ENCODE measurements around the gene CD3E.

CD3E gene

DNA sequence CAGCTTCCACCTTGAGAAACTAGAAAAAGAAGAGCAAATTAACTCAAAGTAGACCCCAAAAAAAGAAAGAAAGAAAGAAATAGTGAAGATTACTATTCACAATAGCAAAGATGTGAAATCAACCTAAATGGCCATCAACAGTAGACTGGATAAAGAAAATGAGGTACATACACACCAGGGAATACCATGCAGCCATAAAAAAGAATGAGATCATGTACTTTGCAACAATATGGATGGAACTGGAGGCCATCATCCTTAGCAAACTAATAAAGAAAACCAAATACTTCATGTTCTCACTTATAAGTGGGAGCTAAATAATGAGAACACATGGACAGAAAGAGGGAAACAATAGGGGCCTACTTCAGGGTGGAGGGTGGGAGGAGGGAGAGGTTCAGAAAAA, 24.2 kb downstream of the CD3E start:
- DNase-seq = no peak

DNA sequence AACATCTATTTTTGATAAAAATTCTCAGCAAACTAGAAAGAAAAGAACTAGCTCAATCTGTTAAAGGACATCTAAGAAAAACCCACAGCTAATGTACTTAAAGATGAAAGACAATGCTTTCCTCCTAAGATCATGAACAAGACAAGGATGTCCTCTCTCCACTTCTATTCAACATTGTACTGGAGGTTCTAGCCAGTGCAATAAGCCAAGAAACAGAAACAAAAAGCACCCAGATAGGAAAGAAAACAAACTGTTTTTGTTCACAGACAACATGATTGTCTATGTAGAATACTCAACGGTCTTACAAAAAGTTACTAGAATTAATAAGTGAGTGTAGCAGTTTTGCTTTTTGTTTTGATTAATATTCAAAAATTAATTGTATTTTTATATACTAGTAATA, 30.2 kb downstream of the CD3E start:
- DNase-seq = no peak

DNA sequence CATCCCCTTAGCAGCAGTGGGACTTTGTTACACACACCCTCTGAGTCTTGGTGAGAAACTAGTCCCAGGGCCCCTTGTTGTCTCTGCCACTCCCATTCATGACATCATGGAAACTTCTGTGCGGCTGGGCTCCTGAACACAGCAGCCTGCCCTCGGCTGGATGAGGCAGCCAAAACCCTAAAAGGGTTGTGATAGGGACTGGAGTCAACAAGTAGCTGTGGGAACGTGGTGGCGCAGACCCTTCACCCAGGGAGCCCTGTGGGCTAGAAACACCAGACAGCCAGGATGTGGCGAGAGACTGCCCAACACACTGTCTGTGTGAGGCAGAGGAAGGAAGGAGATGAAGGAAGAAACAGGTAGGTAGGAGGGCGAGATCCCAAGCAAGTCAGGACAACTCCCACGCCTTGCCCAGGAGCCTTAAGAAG, 34.1 kb downstream of the CD3E start:
- peak; percentile 68 for DNase-seq

DNA sequence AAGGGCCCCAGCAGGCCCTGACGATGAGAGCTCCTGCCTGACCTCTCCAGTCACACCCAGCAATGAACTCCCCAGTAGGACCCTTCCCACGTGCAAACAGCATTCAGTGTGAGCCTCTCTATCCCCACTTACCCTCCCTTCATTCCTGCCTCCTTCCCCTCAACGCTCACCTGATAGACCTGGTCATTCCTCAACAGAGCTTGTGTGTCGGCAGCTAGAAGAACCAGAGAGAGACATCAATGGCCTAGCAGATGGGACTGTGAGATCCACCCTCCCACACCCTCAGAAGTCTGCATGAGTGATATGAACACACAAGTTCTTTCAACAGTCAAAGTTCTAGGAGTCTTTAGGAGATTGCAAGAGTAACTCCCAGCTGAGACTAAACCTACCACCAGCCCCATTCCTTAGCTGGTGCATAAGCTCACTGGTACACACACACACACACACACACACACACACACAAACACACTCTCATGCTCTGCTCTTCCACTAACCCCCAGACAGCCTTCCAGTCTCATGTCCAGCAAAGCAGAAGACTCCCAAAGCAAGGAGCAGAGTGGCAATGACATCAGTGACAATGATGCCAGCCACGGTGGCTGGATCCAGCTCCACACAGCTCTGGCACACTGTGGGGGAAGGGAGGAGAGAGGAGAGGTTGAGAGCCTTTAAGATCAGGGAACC, 34.9 kb downstream of the CD3E start:
- no peak for DNase-seq

DNA sequence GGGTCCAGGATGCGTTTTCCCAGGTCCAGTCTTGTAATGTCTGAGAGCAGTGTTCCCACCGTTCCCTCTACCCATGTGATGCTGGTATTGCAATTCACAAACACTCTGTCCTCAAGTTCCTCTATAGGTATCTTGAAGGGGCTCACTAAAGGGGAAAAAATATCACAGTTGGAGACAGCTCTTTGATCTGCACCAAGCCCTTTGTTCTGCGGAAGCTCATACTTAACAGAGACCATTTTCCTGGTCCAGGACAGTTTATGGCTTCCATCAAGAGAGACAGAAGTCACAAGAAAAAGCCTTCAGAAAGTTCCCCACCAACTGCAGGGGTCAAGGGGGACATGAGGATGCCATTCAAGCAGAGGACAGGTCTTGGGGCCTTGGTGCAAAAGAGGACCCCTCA, 35.9 kb downstream of the CD3E start:
- no peak for DNase-seq

DNA sequence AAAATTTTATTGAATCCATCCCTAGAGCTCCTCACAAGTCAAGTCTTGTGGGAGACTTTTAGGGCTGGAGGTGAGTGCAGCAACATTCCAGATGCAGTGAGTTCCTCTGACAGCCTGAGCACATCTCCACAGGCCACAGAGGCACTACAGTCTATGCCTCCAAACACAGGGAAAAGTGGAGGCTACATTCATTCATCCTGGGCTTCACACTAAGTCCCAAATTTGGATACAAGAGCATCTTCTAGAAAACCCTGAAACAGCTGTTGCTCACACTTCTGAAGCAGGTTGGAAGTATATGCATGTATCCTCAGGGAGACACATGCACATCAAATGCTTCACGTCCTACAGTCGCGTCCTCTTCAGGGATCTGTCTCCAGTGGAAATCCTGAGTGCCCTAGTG, 36.7 kb downstream of the CD3E start:
- DNase-seq = no peak

DNA sequence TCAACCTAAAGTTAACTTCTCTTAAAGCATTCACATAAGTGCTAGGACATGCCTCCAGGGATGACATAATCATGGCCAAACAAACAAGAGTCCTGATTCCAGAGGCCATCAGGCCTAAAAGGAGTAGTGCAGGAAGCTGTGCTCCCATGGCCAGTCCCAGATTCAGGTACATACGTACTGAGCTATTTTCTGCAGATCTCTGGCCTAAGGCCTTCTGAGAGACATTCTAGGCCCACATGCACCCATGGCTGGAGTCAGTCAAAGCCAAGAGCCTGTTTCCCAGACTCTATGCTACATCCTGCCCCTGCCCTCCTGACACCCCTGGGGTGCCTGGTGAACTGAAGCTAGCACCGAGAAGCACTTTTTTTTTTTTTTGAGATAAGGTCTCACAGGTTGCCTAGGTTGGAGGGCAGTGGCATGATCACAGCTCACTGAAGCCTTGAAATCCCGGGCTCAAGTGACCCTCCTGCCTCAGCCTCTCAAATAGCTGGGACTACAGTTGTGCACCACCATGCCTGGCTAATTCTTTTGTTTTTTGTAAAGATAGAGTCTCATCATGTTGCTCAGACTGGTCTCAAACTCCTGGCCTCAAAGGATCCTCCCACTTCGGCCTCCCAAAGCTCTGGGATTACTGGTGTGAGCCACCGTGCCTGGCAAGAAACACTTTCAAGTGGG, 37.4 kb downstream of the CD3E start:
- DNase-seq = no peak

DNA sequence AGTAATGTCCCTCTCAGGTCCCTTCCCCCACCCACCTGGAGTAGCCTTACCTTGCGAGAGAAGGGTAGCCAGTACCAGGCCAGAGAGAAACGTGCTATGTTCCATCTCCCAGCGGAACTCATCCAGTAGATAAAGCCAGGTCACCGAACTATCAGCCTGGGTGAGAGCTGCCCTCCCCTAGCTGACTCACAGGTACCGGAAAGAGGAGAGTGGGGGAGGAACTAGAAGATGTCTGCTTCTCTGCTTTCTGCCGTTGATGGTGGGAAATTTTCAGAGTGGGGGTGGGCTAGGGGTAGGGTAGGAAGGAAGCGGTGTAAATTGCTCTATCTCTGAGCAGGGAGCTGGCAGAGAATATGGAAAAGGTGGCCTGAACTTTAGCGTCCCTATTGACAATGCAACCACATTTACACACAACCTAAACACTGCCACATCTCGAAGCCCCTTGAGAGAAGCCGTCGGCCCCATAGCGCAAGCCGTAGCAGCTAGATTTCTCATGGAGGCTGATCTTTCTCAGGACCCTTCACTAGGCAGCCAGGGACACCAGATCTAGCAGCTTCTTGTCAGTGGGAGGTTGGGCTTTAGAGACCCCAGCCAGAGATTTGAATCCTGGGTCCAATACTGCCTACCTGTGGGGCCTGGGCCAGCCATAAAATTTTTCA, 38.1 kb downstream of the CD3E start, which contains the start of gene CD3D:
Gene CD3D (minus strand): TSS at position 203 of the 659 bp plus-strand sequence. CDS start 98 bp downstream, at position 105.
- DNase-seq = peak; percentile 53

DNA sequence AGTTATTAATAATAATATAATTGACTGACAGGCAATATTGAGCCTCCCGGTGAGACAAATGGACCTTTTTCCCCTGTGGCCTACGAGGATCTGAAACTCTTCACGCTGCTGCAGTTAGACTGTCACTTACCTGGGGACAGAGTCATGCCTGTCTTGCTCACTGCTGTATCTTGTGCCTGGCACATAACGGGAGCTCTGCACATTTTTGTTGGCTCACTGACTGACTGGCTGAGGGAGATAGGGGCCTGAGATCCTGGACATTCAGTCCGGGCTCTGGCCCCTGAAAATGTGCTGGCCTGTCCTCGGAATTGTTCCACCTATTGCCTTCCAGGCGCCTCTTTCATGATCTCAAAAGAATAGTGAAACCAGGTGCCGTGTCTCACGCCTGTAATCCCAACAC, 38.7 kb downstream of the CD3E start:
- no peak for DNase-seq

DNA sequence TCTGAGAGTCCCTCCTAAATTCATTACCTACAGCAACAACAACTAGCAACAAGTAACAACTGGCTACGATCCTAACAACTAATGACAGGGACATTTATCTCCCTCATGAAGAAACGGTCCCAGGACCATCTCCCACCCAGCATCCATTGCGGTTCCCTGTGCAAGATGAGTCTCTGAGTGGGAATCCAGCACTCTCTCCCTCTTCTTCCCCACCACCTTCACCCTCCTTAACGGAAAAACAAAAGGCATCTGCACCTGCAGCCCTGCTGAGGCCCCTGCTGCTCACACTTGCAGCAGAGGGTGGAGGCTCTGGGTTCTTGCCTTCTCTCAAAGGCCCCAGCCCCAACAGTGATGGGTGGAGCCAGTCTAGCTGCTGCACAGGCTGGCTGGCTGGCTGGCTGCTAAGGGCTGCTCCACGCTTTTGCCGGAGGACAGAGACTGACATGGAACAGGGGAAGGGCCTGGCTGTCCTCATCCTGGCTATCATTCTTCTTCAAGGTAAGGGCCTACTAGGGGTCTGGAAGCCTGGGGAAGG, 39.5 kb downstream of the CD3E start, which contains the start of gene CD3G:
Gene CD3G (plus strand): TSS at position 364 of the 535 bp plus-strand sequence. CDS start 80 bp downstream, at position 444.
- DNase-seq = peak; percentile 64

DNA sequence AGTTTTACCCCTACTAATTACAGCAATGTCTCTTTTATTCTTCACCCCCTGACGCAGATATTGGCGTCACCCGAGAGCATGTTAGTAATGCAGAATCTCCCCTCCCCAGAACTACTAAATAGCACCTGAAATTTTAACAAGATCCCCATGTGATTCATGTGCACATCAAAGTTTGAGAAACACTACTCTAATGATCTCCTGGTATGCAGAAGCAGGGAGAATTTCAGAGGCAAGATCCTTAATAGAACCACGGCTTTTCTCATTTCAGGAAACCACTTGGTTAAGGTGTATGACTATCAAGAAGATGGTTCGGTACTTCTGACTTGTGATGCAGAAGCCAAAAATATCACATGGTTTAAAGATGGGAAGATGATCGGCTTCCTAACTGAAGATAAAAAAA, 44.9 kb downstream of the CD3E start:
- no peak for DNase-seq

DNA sequence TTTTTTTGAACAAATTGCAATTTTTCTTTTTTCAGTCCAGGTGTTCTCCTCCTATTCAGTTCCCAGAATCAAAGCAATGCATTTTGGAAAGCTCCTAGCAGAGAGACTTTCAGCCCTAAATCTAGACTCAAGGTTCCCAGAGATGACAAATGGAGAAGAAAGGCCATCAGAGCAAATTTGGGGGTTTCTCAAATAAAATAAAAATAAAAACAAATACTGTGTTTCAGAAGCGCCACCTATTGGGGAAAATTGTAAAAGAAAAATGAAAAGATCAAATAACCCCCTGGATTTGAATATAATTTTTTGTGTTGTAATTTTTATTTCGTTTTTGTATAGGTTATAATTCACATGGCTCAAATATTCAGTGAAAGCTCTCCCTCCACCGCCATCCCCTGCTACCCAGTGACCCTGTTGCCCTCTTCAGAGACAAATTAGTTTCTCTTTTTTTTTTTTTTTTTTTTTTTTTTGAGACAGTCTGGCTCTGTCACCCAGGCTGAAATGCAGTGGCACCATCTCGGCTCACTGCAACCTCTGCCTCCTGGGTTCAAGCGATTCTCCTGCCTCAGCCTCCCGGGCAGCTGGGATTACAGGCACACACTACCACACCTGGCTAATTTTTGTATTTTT, 48.7 kb downstream of the CD3E start:
- no peak for DNase-seq

DNA sequence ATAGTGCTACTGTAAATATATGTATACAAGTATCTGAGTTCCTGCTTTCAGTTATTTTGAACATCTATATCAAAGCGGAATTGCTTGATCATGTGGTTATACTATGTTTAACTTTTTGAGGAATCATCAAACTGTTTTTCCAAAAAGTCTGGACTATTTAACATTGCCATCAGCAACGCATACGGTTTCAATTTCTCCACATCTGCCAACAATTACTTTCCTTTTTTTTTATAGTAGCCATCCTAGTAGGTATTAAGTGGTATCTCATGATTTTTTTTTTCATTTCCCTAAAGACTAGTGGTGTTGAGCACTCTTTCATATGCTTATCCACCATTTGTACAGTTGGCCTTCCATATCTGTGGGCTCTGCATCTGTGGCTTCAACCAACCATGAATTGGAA, 53.5 kb downstream of the CD3E start:
- DNase-seq = no peak

DNA sequence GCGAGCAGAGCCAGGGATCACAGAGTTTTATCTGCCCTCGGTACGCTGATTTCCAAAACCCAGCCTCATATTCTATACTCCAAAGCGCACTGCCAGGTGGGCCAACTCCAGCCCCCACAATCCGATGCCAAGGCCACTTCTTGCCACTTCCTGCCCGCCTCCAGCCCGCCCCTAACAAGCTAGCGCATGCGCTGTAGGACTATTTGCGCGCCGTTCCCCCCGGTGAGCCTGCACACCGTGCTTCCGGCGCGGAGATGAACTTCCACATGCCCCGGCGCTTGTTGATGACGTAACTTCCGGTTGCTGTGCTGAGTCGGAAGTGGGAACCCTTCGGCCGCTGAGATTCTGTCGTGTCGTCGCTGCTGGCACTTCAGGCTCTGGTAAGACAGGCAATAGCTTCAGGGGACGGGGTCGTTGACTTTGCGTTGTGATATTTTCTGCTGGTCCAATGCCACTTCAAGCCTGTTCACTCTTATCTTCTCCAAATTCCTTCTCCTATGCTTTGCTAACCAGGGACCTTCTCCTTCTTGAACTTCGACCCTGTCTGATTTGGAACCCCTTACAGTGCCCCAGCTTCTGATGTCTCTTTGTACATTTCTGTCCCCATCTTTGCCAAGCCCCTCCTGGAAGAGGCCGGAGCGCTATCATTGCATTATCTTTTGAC, 54.9 kb downstream of the CD3E start, which contains the start of gene UBE4A:
Gene UBE4A (plus strand): TSS at position 306 of the 664 bp plus-strand sequence. CDS start 5,481 bp downstream, outside the sequence.
- DNase-seq = peak; percentile 98

DNA sequence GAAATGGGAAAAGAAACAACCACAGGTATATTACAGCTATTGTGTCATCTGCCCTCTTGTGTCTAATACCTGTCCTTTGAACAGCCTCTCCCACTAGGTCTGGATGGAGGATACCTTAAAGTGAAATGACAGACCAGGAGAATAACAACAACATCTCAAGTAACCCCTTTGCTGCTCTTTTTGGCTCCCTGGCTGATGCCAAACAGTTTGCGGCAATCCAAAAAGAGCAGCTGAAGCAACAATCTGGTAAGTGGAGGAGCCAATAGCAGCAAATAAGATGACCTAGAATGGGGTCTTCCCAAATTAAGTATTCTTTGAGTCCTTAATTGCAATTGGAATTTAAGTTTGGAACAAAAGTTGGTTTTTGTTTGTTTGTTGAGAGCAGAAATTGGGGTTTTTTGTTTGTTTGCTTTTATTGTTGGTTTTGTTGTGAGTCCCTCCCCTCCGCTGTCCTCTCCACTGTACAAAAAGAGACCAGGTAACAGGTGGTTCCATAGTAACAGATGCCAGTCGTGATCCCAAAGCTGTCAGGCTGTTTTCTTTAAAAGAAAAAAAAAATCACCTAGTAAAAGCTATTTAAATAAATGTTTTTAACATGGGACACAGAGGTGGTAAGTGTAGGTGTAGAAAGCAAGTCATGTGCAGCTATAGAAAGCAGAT, 60.6 kb downstream of the CD3E start:
- no peak for DNase-seq
